Adipose tissue (tissue), 3 donors: ENCODE results near the gene PAQR7. TPM values are rescaled to one million over a fixed set of nuclear protein-coding genes. Genes with fewer than 3 reads are reported as not detected.

Experiments used
- H3K27ac ChIP-seq: one replicate; pipeline ENCODE4 v1.5.1; 2013; ENCODE audit warnings: low read depth, low read length
- WGBS, 3 donors: extraction: QIAGEN DNeasy Blood & Tissue Kit; methylation state at CpG; one replicate each; pipeline ENCODE4 v1.1.7; 2013; 5-methylcytosine and 5-hydroxymethylcytosine counted together
- polyA plus RNA-seq, 3 donors: library from polyadenylated mRNA; stranded (reverse); fragments of 200-250 nt; gene quantifications; one replicate each; pipeline ENCODE4 v1.2.3, GENCODE V29; 2013
- donor health status: healthy with polysubstance abuse.
- donor health status: Bipolar disorder and iron deficiency.
- donor health status: healthy.

The PAQR7 gene
- 1 to 10 TPM; 2.5 to 3.5 (median 2.9) TPM for polyA plus RNA-seq

DNA sequence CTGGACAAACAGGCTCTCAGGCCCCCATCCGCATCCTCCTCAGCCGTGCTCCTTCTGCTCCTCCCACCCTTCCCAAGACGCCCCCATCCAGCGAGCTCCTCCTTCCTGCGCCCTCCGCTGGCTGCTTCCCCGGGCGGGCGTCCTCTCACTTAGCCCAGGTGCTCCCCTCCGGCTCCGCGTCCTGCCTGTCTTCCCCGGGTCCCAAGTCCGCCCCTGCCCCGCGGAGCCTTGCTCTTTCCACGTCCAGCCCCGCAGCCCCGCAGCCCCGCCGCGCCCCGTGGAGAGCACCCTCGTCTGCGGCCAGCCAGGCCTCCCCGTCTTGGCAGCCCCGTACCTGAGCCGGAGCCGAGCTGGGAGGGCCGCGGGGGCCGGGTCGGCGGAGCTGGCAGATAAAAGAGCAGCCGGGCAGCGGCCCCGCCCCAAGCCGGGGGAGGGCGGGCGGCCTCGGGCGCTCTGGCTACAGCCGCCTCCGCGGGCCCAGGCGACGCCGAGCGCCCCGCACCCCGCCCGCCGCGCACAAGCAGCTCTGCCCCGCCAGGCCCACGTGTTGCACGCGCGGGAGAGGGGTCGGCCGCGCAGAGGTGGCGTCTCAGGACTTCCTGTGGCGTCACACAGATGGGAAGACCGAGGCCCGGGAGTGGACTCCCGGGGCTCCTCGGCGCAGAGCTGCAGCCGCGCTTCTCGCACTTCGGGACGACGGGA is at the start of gene PAQR7:
TSS of gene PAQR7 (minus strand) at position 555 of the 702 bp plus-strand sequence. CDS start 11,869 bp downstream, outside the sequence.
- WGBS, 3 donors: 1% methylated on average over 60 to 75 of the region's 75 CpGs
- no peak within 1 kb of the TSS for H3K27ac ChIP-seq

DNA sequence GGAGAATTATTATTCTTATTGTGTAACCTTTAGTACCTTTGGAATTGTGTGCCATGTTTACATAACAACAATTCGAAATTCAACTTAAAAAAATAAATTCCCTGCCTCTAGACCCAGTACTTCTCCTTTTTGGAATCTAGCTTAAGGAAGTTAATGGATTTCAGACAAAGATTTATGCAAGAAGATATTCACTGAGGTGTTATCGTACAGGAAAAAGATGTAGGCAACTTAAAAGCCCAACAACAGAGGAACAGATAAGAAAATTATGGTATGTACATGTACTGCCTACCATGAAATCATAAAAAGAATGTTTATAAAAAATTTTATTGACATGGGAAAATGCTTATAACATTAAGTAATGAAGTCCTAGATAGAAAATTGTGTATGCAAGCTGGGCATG is 48.9 kb upstream of the PAQR7 start:
- 48 to 81% (median 59%) methylated on average over 2 of the region's 2 CpGs for WGBS, 3 donors
- no peak overlapping the region for H3K27ac ChIP-seq

- no peak overlapping the region for H3K27ac ChIP-seq
- 1% methylated on average over 32 of the region's 32 CpGs for WGBS, 3 donors
These were observed 47.6 kb upstream of the PAQR7 start for GRCh38 chr1:25922971-25923552.

DNA sequence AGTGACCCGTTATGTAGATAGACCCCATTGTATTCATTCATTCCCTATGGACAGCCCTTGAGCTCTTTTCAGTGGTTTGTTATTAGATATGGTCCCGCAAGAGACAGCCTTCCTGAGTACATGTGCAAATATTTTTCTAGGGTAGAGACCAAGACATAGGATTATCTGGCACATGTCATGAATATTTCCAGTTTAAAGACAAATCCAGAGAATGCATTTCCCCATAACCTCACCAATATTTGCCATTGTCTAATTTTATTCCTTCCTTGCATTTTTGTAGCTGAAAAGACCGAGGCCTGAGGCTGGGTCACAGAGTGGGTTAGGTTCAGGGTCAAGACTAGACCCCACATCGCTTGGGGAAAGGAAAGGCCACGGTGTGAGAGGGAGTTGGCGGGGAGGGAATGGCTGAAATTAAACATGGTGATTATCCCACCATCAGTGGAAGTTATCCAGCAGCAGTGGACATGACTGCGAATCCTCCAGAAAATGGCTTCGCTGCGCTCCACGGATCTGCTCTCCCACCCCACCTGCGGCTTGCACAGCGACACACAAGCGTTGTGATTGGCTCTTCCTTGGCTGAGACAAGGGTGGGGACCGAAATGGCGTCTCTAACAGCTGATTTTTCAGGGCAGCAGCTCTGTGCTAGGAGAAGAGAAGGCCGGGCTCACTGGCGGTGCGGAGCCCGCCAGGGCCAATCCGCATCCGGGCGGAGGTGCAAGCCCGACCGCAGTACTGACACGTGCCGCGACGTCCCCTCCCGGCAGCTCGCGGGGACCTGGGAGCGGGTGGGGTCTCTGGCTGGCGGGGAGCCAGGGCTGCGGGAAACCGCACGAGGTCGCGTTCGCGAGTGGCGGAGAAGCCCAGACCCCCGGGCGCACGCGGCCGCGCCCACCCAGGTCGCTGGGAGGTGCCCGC is 46.8 kb upstream of the PAQR7 start:
- WGBS, 3 donors: 9 to 13% (median 9%) methylated on average over 40 to 49 of the region's 49 CpGs
- H3K27ac ChIP-seq: no peak overlapping the region

DNA sequence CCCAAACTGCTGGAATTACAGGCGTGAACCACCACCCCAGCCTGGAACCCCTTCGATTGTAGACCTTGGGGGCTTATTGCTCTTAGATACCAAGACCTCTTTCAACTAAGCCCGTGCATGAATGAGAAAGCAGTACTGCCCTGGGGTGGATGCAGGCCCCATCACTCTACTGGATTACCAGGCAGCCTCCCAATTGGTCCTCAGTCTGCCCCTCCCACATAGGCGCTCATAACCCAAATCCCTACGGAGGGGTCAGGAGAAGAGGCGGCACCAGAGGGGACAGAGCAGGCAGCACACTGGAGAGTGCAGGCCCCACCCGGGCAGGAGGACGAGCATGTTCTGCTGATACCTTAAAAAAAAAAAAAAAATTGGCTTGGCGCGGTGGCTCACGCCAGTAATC is 43.1 kb upstream of the PAQR7 start:
- WGBS, 3 donors: 85 to 96% (median 93%) methylated on average over 11 of the region's 11 CpGs
- H3K27ac ChIP-seq: no peak overlapping the region

DNA sequence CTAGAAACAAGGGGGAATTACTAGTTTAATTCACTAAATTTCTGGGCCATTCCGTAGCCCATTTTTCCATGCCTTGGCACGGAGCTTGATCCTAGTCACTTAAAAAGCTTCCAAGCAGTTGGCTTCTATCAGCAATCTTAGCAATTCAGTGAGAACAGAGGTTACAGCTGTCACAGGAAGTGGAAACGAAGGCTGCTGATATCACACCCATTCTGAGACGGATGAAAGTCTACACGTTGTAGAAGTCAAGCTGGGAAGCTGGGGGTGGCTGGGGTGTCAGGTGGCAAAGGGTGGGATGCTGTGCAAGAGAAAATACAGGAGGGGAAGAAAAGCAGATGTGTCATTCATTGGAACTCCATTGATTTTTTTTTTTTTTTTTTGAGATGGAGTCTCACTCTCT is 42.5 kb upstream of the PAQR7 start:
- WGBS, 3 donors: 25 to 56% (median 33%) methylated on average over 5 of the region's 5 CpGs
- no peak overlapping the region for H3K27ac ChIP-seq

- no peak overlapping the region for H3K27ac ChIP-seq
- 96 to 99% (median 98%) methylated on average over 2 of the region's 2 CpGs for WGBS, 3 donors
These were observed 41.0 kb upstream of the PAQR7 start for GRCh38 chr1:25916460-25916859.

DNA sequence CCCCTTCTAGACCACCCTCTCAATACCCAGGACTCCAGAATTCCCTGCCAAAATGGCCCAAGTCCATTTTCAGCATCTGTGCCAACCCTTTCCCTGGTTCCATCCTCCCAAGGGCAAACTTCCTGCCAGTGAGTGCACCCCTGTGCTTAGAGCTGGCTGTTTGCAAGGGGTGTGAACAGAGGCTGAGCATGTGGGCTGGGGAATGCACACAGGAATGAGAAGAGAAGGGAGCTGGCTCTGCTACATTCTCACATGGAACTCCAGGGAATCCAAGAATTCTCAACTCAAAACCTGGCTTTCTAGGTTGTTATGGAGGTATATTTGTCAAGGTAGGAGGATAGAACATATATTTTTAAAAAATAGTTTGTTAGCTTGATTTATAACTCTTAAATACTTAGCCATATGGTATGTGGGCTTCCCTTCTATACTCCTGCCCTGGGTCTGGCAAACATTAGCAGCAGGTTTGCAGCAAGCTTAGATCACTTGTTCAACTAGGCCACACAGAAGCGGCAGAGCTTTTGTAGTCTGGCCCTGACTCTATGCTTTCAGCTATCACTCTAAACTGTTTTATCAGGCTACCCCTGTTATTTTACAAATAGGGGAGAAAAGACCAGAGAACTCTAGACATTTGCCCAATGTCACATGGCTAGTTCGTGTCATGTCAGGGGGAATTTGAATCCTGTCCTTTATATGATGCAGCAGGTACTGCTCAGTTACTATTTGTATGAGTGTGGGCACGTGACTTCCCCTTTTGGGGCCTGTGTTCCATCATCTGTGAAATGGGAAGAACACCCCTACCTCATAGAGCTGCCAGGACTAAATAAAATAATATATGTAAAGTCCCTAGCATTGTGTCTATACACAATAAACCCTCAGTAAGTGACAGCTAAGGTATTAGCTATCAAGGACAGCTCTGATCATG is 38.8 kb upstream of the PAQR7 start:
- no peak overlapping the region for H3K27ac ChIP-seq
- WGBS, 3 donors: 85 to 91% (median 91%) methylated on average over 3 of the region's 3 CpGs

DNA sequence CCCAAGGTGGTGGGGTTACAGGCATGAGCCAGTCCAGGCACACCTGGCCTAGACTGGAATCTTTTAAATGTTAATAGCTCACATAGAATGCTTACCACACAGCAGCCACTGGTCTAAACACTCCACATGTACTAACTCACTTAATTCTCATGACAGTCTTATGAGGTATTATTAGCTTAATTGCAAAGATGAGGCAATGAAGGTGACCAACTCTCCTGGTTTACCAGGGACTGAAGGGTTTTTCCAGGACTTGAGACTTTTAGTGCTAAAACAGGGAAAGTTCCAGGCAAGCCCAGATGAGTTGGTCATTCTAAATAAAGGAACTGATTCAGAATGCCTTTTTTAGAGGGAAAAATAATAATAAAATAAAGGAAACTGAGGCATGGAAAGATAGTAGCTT is 37.7 kb upstream of the PAQR7 start:
- no peak overlapping the region for H3K27ac ChIP-seq

- 69 to 84% (median 82%) methylated on average over 5 of the region's 5 CpGs for WGBS, 3 donors
- H3K27ac ChIP-seq: no peak overlapping the region
These were observed 36.7 kb upstream of the PAQR7 start for GRCh38 chr1:25912076-25912831.

DNA sequence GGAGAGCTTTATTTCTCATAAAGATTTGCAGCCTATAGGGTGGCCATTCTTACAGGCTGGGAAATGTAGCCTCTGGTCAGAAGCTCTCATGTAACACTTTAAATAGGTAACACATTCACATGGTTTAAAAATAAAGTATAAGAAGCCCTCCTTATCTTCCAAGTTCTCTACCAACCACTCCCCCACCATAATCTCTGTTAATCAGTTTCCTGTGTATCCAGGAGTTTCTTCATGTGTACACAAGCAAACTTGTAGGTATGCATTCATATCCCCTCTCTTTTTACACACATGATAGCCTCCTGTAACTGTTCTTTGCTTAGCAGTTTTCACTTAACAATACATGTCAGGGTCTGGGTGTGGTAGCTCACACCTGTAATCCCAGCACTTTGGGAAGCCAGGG is 35.7 kb upstream of the PAQR7 start:
- H3K27ac ChIP-seq: no peak overlapping the region

- WGBS, 3 donors: 52 to 77% (median 62%) methylated on average over 10 of the region's 10 CpGs
- no peak overlapping the region for H3K27ac ChIP-seq
These were observed 33.5 kb upstream of the PAQR7 start for GRCh38 chr1:25909040-25909439.

- WGBS, 3 donors: 67 to 77% (median 75%) methylated on average over 1 of the region's 1 CpG
- no peak overlapping the region for H3K27ac ChIP-seq
These were observed 32.7 kb upstream of the PAQR7 start for GRCh38 chr1:25908161-25908560.

DNA sequence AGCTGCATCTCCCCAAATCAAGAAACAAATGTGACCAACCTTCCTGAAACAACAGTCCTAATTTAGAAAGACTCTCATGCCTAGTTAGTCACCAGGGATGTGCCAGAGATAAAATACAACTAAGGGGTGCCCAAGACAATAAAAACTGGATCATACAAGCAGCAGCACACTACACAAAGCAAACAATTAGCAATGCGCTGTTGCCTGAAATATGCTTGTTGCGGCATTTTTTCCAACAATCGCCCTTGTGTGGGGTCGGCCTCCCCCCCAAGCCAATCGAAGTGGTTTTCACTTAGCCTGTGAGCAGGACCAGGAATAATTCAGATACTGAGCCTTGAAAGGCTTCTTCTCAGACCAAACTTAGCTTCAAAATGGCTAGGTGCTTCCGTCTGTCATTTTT is 32.1 kb upstream of the PAQR7 start:
- H3K27ac ChIP-seq: no peak overlapping the region
- WGBS, 3 donors: 87 to 93% (median 91%) methylated on average over 6 of the region's 6 CpGs

GRCh38 chr1:25906644-25907300 is 31.3 kb upstream of the PAQR7 start:
- WGBS, 3 donors: 6 to 23% (median 18%) methylated on average over 34 of the region's 34 CpGs
- no peak overlapping the region for H3K27ac ChIP-seq

DNA sequence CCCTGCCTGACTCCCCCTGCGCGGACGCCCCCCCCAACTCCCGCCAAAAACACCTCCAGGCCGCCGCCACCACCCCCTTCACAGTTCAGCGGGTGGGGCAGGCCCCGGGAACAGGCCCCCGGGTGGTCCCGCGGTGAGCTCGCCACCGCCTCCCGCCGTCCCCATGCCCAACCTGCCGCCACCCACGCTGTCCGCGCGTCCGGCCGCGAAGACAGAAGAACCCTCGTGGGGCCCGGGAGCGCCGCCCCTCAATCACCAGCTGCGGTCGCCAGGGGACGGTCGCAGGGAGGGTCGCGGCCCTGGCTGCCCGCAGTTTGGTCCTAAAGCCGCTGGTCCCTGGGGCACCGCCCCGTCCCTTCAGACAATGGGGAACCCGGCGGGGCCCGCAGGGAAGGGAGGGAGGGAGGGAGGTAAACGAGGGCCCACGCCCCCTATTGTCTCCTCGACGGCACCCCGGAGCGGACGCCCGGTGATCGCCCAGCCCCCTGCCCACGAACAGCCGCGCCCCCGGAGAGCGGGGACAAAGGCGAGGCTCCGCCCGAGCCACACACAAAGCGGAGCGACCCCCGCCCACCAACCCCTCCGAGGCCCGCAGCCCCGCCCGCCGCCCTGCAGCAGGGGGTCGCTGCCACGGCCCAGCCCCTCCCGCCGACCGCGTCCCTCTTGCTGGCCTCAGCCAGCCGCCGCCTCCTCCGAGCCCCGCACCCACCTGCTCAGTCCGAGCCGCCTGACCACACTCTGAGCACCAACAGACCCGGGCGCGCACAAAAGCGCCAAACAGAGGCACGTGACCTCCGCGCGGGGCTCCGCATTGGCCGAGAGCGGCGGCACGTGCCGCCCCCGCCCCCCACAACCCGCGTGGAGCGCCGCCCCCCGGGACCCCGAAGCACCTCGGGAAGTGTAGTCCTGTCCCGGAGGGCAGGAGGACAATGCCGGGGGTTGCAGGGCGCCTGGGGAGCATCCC is 30.5 kb upstream of the PAQR7 start, which contains the start of gene STMN1:
TSS of gene STMN1 (minus strand) at position 740 of the 964 bp plus-strand sequence. CDS start 1,743 bp downstream, outside the sequence.
- H3K27ac ChIP-seq: no peak within 1 kb of the TSS
- 0 to 1% (median 1%) methylated on average over 89 to 102 of the region's 102 CpGs for WGBS, 3 donors
